OCI-M2 (cell line): ENCODE results near the gene KCNK15.
"Not testable (repeated sequence)": the region's sequence is repeated elsewhere in the genome, so short reads cannot be mapped to it uniquely, and the experiment has no call there.

Experiments
- DNase-seq: peaks from one replicate; lab custom pipeline; 2025; ENCODE audit not compliant: unreplicated experiment; lab: John Stamatoyannopoulos, UW

The KCNK15 gene

GRCh38 chr20:44756011-44756688, 10.5 kb downstream of the KCNK15 start:
- DNase-seq, result no peak

- no peak for DNase-seq
Measured at GRCh38 chr20:44756956-44757355, 11.3 kb downstream of the KCNK15 start.

- DNase-seq, result no peak
Measured at GRCh38 chr20:44758247-44759101, 12.8 kb downstream of the KCNK15 start.

- DNase-seq, result no peak
Measured at GRCh38 chr20:44759595-44759994, 13.9 kb downstream of the KCNK15 start.

GRCh38 chr20:44761423-44761822, 15.8 kb downstream of the KCNK15 start:
- DNase-seq, result no peak

GRCh38 chr20:44762466-44763140, 16.9 kb downstream of the KCNK15 start:
- no peak for DNase-seq

GRCh38 chr20:44763798-44764197, 18.1 kb downstream of the KCNK15 start:
- DNase-seq, result not testable (repeated sequence)

GRCh38 chr20:44765091-44765490, 19.4 kb downstream of the KCNK15 start:
- no peak for DNase-seq

- no peak for DNase-seq
Measured at GRCh38 chr20:44765701-44766347, 20.2 kb downstream of the KCNK15 start.

- DNase-seq, result no peak
Measured at GRCh38 chr20:44768256-44768655, 22.6 kb downstream of the KCNK15 start.

- DNase-seq, result no peak
Measured at GRCh38 chr20:44768854-44769480, 23.3 kb downstream of the KCNK15 start.

- no peak for DNase-seq
Measured at GRCh38 chr20:44769481-44769863, 23.8 kb downstream of the KCNK15 start.

- no peak for DNase-seq
Measured at GRCh38 chr20:44770484-44771171, 25.0 kb downstream of the KCNK15 start.

- no peak for DNase-seq
Measured at GRCh38 chr20:44771172-44771535, 25.5 kb downstream of the KCNK15 start.

GRCh38 chr20:44772636-44773035, 27.0 kb downstream of the KCNK15 start:
- no peak for DNase-seq

- DNase-seq, result no peak
Measured at GRCh38 chr20:44773070-44773829, 27.6 kb downstream of the KCNK15 start.

- no peak for DNase-seq
Measured at GRCh38 chr20:44776980-44777379, 31.3 kb downstream of the KCNK15 start.

GRCh38 chr20:44780226-44780625, 34.6 kb downstream of the KCNK15 start:
- DNase-seq, result no peak

- DNase-seq, result no peak
Measured at GRCh38 chr20:44781118-44781517, 35.5 kb downstream of the KCNK15 start.

- DNase-seq, result no peak
Measured at GRCh38 chr20:44781791-44782190, 36.1 kb downstream of the KCNK15 start.
